HG03159 (cell line): ENCODE data around the gene TEX52.

Experiments
- ATAC-seq: cut with Tn5 transposase; IDR thresholded peaks from one replicate; pipeline ENCODE4 v1.9.1; 2021; ENCODE audit warnings: mild to moderate bottlenecking, moderate library complexity; ENCODE audit not compliant: unreplicated experiment

Gene TEX52

DNA sequence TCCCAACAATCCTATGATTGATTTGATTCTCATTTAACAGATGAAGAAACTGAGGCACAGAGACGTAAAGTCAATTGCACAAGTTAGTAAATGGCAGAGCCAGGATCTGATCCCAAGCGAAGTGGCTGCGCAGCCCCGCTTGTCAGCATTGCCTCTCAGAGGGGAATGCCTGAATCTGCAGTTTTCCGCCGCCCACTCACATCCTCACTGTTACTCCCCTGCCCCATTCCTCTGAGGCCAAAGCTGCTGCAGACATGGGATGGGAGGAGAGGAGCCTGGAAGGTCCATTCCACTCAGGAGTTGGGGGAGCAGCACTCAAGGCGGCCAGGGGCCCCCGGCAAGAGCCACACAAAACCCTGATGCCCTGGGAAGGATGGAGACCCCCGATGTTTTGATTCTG, 23.0 kb downstream of the TEX52 start:
- no peak for ATAC-seq

DNA sequence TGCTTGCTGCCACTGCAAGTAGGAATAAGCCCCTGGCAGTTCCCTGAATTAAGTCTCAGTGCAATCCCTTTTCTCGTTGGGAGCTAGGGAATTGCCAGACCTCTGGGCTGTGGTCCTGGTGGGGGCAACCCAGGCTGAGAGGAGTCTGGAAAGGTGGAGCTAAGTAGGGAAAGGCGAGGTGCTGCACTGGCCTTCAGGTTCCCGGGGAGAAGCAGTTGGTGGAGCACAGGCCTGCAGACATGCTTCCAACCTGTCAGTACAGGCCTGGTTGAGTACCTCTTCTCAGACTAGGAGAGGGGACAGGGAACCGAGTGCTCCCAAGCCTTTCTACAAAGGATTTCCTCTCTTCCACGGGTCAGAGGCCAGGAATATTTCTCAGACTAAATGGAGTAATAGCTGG, 23.5 kb downstream of the TEX52 start:
- no peak for ATAC-seq

DNA sequence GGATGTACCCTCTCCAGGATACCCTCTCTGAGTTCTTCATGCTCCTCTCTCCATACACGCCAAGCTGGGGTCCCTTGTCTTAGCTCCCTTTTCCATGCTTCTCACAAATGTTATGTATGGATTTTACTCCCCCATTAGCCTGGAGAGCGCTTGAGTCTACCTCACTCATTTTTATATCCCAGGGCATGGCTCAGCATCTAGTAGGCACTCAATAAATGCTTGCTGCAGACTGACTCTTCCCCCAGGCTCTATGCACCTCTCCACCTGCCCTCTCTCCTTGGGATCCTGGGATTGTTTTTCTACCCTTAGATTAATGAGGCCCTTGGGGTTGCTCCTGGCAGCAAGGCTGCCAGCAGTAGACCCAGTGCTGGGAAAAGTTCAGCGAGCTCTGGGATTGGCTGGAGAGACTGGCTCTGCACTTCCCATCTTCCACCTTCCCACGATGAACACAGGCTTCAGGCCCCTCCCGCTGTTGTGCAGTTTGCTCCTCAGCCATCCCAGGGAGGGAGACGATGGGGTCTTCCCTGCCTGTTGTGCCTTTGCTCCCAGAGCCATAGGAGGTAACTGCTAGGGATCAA, 24.2 kb downstream of the TEX52 start:
- no peak for ATAC-seq

DNA sequence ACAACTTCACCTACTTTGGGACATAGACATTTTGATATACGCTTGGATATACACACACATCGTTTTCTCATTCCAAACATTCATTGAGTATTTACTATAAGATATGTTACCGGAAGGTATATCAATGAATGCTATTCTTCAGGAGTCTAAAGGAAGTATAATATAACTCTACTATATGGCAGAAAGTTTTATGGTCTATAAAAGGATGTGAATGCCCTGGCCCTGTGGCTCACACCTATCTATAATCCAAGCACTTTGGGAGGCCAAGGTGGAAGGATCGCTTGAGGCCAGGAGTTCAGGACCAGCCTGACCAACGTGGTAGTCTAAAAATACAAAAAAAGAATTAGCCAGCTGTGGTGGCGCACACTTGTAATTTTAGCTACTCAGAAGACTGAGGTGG, 27.6 kb downstream of the TEX52 start:
- no peak for ATAC-seq

DNA sequence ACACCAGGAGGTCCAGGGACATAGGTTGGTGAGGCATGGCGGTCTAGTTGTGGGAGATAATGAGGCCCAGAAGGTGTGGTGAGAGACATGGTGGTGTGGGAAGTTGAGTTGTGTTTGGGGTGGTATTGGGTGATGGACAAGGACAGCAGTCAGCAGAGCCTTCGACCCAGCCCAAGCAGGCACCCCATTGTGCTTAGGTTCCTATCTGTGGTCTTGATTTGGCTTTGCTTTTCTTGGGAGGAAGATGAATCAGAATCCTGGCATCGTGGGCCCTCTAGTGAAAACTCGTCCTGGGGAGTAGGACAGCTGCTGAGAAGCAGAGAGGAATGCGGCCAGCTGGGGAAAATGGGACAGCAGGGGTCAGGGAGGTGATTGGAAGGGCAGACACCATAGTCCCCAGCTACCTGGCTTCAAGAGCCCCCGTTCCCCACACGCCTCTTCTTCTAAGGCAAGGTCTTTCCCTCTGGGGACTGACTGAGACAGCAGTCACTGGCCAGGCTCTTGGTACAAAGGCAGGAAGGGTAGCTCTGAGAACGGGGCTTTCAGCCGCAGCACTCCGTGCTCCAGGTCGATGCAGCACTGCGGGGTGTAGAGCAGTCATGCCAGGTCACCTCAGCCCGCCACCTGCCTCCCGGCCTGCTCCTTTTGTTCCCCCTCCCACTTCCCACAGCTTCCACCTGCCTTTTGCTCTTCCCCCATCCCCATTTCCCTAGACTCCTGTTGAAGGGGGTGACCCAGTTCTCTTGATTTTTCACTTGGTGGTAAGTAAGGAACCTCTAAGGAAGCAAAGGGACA, 29.9 kb downstream of the TEX52 start:
- no peak for ATAC-seq

DNA sequence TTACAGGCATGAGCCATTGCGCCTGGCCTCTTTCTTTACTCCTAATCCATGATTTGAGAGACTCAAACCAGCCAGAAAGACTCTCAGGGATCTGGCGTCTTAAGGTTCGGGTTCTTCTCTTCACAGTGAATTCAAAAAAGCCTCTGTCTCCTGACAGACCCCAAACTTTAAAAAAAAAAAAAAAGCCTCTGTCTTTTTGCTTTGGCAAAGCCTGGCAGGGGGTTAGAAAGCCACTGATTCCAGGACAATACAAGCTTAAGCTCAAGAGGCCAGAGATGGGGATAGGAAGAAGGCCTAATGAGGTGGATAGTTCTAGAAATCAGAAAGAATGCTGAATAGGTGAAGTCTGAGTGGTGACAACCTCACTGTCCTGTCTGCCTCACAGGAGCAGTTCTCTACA, 30.8 kb downstream of the TEX52 start:
- no peak for ATAC-seq

DNA sequence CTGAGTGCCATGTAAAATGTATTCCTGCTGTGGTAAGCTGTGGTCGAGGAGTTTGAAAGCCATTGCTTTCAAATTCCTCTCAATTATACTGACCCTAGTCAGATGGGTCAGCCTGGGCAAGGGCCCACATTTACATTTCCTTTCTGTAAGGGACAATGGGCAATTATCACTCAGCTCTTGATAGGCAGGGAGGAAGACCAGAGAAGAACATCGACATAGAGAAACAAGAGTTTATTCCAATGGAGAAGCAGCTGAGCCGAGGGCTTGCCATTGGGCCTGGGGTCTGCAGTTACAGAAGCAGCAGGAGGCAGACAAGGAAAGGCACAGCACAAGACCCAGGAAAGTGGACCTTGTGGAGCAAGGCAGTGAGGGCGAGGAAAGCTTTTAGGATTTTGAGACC, 31.7 kb downstream of the TEX52 start:
- ATAC-seq: no peak

DNA sequence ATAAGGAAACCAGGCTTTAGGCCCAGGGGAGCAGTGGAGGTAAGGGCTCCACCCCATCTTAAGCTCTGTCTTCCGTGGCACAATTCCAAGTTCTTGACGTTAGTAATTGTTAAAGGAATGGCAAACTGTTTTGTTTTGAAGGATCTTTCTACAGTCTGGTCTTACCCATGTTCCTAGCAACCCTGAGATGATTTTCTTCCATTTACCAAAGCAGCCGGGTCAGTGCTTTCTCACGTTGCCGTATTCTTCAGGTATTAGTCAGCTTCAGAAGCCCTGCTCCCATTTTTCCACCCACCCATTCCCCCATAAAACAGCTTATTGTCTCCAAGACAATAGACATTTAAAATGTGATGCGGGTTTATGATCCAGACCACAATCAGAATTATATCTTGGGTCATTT, 32.3 kb downstream of the TEX52 start:
- no peak for ATAC-seq

DNA sequence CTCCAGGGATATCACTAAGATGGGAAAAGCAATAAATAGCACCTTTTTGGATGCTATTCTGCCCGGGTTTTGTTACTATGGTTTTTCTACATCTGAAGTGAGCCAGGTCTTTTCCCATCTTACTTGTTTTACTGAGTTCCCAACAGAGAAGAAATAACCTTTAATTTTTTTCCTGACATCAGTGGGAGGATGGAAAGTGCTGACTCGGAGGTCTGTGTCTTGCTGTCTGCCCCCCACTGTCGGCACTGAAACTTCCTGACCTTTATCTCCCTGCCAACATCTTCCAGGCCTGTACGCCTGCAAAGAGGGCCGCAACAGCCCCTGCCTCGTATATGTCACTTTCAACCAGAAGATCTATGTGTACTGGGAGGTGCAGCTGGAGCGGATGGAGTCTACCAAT, 33.4 kb downstream of the TEX52 start:
- no peak for ATAC-seq

DNA sequence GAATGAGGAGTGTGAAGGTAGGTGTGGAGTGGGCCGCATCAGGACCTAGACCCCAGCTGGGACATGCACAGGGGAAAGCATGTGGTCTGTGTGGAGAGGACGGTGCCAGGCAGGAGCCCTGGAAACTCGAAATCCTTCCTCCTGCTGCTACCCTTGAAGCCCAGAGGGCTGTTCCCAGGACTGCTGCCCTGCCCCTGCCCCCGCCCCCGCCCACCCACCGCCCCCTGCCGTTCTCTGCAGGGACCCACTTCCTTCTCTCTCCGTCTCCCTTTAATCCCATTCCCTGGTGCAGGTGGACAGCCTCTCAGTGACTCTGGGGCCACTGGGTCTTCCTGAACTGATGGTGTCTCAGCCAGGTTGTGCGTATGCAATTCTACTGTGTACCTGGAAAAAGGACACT, 36.4 kb downstream of the TEX52 start:
- ATAC-seq: no peak

DNA sequence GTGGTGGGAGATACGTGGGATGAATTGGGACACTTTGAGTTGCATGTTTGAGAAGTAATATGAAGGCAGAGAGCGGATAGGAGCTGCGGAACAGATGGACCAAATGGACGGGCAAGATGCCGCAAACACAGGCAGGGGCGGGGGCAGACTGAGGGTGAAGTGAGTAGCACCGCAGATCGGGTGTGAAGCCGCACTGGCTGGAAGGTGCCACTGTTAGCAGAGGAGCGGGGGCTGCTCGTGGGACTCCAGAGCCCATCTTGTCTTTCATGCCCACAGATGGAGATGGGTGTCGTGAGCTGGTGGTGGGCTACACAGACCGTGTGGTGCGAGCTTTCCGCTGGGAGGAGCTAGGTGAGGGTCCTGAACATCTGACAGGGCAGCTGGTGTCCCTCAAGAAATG, 37.0 kb downstream of the TEX52 start:
- no peak for ATAC-seq

DNA sequence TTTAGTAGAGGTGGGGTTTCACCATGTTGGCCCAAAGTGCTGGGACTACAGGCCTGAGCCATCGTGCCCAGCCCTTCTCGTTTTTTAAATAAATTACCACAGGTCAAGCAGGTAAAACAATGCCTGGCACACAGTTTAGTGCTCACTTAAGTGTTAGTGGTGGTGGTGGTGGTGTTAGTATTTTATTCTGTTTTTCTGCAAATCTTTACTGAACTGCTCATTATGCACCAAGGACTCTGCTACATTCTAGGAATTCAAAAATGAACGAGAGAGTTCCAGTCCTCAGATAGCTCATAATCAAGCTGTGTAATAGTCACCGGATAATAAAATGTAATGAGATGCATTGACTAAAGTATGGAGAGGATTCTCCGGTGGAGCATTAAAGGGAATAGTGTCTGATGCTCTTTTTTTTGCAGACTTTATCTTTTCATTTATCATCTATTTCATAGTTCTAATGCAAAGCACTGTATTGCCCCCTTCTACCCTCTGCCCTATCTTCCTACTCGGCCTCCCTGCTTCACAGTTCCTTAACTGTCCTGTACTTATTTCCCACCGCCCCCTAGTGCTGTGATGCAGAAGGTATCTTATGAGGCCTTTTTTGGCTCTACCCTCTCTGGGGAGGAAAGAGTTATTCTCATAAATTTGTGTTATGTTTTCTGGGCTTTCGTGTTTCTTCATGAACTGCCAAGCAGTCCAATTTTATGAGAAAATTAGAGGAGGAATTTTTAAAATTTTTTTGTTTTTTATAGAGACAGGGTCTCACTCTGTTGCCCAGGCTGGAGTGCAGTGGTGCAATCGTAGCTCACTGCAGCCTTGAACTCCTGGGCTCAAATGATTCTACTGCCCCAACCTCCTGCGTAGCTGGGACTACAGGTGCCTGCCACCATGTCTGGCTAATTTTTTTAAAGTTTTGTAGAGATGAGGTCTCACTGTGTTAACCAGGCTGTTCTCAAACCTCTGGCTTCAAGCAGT, 43.3 kb downstream of the TEX52 start:
- no peak for ATAC-seq

DNA sequence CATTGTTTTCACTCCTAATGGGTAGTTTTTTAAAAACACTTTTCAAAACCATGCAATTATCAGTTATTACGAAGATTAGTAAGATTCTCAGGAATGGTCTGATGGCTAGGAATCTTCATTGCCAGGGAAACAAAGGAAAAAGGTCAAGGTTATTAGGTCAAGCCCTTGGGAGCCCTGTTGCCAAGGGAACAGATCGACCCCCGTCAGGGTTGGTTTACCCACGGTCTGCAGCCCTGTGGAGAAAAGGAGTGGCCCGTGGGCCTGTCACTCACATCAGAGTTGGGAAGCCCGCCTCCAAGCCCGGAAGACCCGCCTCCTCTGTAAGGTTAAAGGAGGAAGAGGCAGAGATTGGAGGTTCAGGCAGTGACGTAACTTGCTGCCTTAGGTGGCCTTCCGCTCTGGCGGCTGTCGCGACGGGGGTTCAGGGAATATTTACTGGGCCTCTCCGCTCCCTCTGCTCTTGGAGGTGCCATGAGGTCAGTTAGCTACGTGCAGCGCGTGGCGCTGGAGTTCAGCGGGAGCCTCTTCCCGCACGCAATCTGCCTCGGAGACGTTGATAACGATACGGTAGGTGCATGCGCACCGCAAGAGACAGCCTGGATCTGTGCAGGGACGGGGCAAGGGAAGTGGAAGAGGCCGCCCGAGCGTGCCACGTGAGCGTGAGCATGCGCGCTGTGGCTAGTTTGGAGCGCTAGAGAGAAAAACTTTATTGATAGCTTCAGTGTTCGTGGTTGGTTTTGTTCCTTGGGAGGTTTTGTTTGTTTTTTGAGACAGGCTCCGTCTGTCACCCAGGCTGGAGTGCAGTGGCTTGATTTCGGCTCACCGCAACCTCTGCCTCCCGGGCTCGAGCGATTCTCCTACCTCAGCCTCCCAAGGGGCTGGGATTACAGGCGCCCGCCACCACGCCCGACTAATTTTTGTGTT, 44.3 kb downstream of the TEX52 start, which contains the start of gene ITFG2:
Gene ITFG2 (plus strand): TSS at position 379 of the 924 bp plus-strand sequence. CDS start 93 bp downstream, at position 472.
- ATAC-seq: peak; percentile 92

DNA sequence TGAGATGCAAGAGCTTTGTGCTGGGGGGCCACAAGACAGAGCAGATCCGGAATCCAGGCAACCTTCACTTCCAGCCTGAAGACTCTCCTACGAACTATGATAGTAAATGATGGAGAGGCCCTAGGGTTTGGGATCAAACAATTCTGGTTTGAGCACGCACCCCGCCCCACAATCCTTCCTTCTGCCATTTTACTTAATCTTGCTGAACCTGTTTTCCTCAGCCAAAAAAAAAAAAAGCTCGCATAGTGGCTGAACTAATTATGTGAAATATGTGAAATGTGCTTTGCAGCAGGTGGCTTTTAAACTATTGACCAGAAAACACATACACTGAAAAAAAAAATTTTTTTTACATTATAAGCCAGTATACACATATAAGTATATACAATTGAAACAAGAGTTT, 45.0 kb downstream of the TEX52 start:
- ATAC-seq: no peak

DNA sequence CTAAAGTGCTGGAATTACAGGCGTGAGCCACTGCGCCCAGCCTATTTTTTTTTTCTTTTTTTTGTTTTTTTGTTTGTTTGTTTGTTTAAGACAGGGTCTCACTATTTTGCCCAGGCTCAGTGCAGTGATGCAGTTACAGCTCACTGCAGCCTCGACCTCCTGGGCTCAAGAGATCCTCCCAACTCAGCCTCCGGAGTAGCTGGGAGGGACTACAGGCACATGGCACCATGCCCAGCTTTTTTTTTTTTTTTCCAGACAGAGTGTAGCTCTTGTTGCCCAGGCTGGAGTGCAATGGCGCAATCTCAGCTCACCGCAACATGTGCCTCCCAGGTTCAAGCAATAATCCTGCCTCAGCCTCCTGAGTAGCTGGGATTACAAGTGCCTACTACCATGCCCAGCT, 50.1 kb downstream of the TEX52 start:
- ATAC-seq: no peak

DNA sequence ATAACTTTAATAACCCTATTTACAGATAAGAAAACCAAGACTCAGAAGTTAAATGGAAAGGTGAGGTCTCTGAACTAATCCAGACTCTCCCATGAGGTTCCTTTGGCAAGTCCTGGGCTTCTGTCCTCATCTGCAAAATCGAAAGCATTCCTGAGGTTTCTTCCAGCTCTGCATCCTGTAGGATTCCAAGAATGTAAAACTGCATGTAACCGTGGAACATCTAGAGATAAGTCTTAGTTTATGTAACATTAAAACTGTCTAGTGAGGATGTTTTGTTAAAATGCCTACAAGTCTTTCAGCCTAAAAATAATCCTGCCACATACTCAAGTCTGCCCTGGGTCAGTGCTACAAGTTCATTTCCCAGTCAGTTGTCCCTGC, 51.7 kb downstream of the TEX52 start:
- no peak for ATAC-seq

DNA sequence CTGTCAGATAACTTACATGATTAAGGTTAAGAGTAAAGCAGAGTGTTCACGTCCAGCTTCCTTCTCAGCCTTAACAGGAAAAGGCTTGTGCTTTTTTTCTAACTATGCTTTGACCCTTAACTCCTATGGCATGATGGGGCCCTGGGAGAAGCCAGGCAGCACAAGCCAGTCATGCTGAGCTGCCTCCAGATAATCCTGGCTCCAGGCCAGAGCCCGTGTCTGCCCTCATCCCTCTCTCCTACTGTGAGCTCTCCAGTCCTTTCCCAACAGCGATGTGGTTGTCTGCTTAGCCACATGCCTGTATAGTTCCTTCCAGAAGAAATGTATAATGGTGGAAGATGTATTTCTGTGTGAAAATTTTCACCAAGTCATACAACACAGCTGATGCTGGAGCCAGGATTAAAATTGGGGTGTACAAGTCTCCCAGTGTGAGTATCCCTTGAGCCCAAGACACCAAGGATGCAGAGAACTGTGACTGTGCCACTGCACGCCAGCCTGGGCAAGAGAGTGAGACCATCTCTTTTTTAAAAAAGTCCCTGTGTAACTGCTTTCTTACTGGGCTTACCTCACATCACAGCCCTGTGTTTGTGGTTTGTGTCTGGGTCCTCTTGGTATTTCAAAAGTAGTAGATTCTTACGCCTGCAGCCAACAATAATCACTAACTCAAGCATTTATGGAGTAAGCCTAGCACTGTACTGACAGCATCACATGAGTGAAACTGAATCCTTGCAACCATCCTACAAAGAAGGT, 52.3 kb downstream of the TEX52 start:
- no peak for ATAC-seq

DNA sequence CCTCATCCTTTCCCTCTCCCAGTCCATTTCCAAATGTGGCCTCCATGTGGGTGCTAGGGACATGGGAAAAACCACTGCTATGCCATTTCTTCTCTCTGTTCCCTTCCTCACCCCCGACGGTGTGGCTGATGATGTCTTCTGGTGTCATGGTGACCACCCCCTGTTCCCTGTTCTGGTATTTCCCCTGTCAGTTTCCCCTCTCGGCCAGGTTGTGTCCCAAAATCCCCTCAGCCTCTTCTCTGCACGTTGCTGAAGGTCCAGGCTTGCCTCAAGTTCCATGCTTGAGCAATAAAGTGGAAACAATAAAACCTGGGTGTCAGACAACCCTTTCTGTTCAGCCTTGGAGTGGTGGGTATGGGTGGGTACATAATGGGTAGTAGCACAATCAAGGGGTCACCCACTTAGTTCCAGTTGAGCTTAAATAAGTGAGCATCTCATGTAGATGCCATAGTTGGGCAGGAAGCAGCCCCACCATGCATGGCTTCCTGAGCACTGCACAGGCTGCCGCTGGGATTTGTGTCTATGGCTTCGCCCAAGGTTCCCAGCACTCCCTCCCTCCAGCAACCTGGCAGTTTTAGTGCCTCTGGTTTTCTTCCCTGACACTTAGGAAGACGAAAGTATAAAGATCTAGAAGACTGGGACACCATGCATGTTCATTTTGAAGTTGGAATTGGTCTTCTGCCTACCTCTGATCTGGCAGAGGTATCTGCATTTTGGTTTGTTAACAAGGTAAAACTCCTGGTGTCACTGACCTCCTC, 53.0 kb downstream of the TEX52 start:
- ATAC-seq: no peak
